ENCODE data around the gene ITPR2.

DNA sequence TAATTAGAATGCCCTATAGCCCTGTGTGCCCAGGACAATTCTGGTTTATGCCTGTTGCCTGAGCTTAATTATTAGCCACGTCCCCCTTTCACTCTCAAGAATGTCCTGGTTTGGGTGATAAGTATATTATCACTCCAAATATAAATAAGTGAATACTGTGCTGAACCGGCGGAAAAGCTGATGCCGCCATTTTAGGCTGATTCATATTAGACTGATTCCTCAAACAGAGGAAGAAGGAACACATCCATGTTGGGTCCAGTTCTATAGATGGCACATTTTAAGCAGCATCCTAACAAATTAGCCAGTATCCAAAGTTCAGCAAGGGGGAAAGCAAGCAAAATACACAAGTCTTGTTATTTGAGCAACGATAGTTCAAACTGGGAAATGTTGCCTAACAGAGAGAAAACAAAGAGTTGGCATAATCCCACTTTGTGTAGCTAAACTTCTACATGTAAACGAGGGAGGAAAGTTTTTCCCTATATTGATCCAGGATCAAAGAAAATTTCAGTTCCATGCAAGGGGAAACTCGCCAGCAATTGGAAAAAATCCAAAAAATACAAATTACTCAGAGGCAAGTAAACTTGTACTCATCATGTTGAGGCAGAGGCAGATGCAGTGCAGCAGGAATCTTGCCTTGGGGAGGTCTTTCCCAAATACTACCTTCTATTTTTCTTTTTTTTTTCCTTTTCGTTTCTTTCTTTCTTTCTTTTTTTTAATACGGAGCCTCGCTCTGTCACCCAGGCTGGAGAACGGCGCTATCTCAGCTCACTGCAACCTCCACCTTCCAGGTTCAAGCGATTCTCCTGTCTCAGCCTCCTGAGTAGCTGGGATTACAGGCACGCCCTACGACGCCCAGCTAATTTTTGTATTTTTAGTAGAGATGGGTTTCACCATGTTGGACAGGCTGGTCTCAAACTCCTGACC, 96.2 kb downstream of the ITPR2 start:
- no peak for TF ChIP-seq EZH2 (IDR thresholded peaks at IDR 0.05; ENCODE audit: borderline replicate concordance, low read length)
- TF ChIP-seq, protein P1, sequence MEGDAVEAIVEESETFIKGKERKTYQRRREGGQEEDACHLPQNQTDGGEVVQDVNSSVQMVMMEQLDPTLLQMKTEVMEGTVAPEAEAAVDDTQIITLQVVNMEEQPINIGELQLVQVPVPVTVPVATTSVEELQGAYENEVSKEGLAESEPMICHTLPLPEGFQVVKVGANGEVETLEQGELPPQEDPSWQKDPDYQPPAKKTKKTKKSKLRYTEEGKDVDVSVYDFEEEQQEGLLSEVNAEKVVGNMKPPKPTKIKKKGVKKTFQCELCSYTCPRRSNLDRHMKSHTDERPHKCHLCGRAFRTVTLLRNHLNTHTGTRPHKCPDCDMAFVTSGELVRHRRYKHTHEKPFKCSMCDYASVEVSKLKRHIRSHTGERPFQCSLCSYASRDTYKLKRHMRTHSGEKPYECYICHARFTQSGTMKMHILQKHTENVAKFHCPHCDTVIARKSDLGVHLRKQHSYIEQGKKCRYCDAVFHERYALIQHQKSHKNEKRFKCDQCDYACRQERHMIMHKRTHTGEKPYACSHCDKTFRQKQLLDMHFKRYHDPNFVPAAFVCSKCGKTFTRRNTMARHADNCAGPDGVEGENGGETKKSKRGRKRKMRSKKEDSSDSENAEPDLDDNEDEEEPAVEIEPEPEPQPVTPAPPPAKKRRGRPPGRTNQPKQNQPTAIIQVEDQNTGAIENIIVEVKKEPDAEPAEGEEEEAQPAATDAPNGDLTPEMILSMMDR (IDR thresholded peaks at IDR 0.05; ENCODE audit: low read length): no peak

Data from OCI-LY1 (cell line).